Esophagus muscularis mucosa (tissue), 4 donors: ENCODE results near the gene TLX2. TPM values are rescaled to one million over a fixed set of nuclear protein-coding genes. Genes with fewer than 3 reads are reported as not detected.
"Not testable (repeated sequence)": the region's sequence is repeated elsewhere in the genome, so short reads cannot be mapped to it uniquely, and the experiment has no call there.

Source experiments
- DNase-seq: peaks from one replicate; pipeline ENCODE4 v3.0.0-alpha.2; 2017; ENCODE audit errors: extremely low spot score
- H3K27ac ChIP-seq, 4 donors: fragments of 200-600 bp; sonication (generic); replicated peaks in 1 of 4; 1 replicate in 3 of 4; 2 replicates in 1 of 4; pipeline ENCODE4 v1.5.1; 2016 to 2019; ENCODE audit warnings: mild to moderate bottlenecking in 1 of 4
- H3K27me3 ChIP-seq, 4 donors: fragments of 200-600 bp; sonication (generic); one replicate each; pipeline versions ENCODE4 v1.5.1 to v1.6.0; 2016 to 2019
- H3K36me3 ChIP-seq, 4 donors: fragments of 200-600 bp; sonication (generic); one replicate each; pipeline ENCODE4 v1.5.1; 2016 to 2019
- H3K4me1 ChIP-seq, 4 donors: fragments of 200-600 bp; sonication (generic); one replicate each; pipeline ENCODE4 v1.5.1; 2016 to 2019
- H3K4me3 ChIP-seq, 4 donors: fragments of 200-600 bp; sonication (generic); 1 replicate in 2 of 4; 2 replicates in 2 of 4; pipeline ENCODE4 v1.5.1; 2016 to 2019; ENCODE audit warnings: mild to moderate bottlenecking in 4 of 4, moderate library complexity in 1 of 4
- H3K9me3 ChIP-seq, 4 donors: fragments of 200-600 bp; sonication (generic); 1 replicate in 3 of 4; 2 replicates in 1 of 4; pipeline ENCODE4 v1.5.1; 2016 to 2019
- EP300 ChIP-seq: sonication (generic); formaldehyde crosslinking; IDR thresholded peaks from one replicate; pipeline ENCODE4 v1.6.1; 2017; ENCODE audit warnings: antibody characterized with exemption
- POLR2A ChIP-seq: fragments of 450-650 bp; IDR thresholded peaks from one replicate; pipeline ENCODE4 v1.6.1; 2017; ENCODE audit warnings: antibody characterized with exemption, moderate library complexity, mild to moderate bottlenecking, low read depth
- POLR2AphosphoS5 ChIP-seq, 2 donors: sonication (generic); formaldehyde crosslinking; IDR thresholded peaks; one replicate each; pipeline ENCODE4 v1.6.1; 2017; ENCODE audit warnings: antibody characterized with exemption in 2 of 2
- WGBS: methylation state at CpG from one replicate; pipeline ENCODE4 v1.1.5; 2018; 5-methylcytosine and 5-hydroxymethylcytosine counted together
- intact Hi-C: fragments of 100-400 bp; cut with DNase I; formaldehyde crosslinking; loops from one replicate; pipeline ENCODE4 v1.15.1; 2023
- total RNA-seq, 4 donors: library from RNA; depleted of rRNA; stranded (reverse); fragments of >200 nt; gene quantifications; one replicate each; pipeline versions ENCODE4 v1.1.0 to v1.2.1, GENCODE V29; 2016
- TF ChIP-seq, protein P1 (sequence below), 3 experiments: fragments of 200-600 bp in 2 of 3; fragments of 450-650 bp in 1 of 3; sonication (generic) in 2 of 3; IDR thresholded peaks; one replicate each; pipeline ENCODE4 v1.5.1; 2017 to 2019; ENCODE audit warnings: antibody characterized with exemption in 3 of 3, mild to moderate bottlenecking in 2 of 3, moderate library complexity in 1 of 3

TLX2 gene
- under 1 TPM in 3 of 4 donors, not detected in 1; 0.42 to 0.99 (median 0.84) TPM for total RNA-seq

DNA sequence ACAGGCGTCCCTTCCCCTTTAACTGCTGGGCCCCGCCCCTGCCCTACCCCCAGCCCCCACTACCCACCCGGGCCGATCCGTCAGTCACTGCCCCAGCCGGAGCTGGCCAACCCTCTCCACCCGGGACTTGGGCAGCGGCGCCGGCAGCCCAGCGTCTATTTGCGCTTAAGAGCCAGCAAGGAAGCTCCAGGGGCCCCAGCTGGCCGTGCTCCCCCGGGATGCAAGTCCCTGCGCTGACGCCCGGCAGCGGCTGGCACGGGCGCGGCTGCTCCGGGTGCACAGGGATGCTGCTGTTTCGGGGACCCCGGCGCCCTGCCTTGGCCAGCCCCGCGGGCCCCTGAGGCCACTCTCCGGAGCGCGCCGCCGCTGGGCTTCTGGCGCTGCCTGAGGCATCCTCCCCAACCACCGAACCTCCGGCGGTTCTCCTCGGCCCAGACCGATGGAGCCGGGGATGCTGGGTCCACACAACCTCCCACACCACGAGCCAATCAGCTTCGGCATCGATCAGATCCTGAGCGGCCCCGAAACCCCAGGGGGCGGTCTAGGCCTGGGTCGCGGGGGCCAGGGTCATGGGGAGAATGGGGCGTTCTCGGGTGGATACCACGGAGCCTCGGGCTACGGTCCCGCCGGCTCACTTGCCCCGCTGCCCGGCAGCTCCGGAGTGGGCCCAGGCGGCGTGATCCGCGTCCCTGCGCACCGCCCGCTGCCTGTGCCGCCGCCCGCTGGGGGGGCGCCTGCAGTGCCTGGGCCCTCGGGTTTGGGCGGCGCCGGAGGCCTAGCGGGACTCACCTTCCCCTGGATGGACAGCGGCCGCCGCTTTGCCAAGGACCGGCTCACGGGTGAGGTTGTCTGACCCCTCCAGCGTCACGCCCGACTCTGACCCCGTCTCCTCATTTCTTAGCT lies at the start of gene TLX2:
Gene TLX2, plus strand, starts transcription at position 83 of the 903 bp plus-strand sequence. Its CDS starts 357 bp downstream, at position 440.
- no peak for TF ChIP-seq POLR2AphosphoS5 (IDR thresholded peaks at IDR 0.05)
- TF ChIP-seq EP300, result no peak
- TF ChIP-seq, protein P1, sequence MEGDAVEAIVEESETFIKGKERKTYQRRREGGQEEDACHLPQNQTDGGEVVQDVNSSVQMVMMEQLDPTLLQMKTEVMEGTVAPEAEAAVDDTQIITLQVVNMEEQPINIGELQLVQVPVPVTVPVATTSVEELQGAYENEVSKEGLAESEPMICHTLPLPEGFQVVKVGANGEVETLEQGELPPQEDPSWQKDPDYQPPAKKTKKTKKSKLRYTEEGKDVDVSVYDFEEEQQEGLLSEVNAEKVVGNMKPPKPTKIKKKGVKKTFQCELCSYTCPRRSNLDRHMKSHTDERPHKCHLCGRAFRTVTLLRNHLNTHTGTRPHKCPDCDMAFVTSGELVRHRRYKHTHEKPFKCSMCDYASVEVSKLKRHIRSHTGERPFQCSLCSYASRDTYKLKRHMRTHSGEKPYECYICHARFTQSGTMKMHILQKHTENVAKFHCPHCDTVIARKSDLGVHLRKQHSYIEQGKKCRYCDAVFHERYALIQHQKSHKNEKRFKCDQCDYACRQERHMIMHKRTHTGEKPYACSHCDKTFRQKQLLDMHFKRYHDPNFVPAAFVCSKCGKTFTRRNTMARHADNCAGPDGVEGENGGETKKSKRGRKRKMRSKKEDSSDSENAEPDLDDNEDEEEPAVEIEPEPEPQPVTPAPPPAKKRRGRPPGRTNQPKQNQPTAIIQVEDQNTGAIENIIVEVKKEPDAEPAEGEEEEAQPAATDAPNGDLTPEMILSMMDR (IDR thresholded peaks at IDR 0.05), result no peak
- no peak for TF ChIP-seq POLR2A
- no peaks in the 10 kb centered on the region for H3K36me3 ChIP-seq
- peak within 1 kb of the TSS in 2 of 4 donors; percentile 19 to 23 for H3K4me3 ChIP-seq
- no peak for DNase-seq
- intact Hi-C loops, result no loop called here
- peaks cover 18 to 100% (median 70%) of the 10 kb centered on the region in 4 donors for H3K27me3 ChIP-seq
- peaks cover 29 to 32% (median 32%) of the 10 kb centered on the region in 4 donors for H3K4me1 ChIP-seq
- 2% methylated on average over 31 of the region's 82 CpGs for WGBS
- no peak within 1 kb of the TSS for H3K27ac ChIP-seq
- H3K9me3 ChIP-seq, result no peaks in the 10 kb centered on the region

- H3K4me3 ChIP-seq, DNase-seq, intact Hi-C loops, H3K27me3 ChIP-seq, H3K9me3 ChIP-seq: not testable (repeated sequence)
- Histone ChIP-seq H3K36me3 (peaks cover 9 to 21% (median 17%) of the 10 kb centered on the region in 4 donors), H3K4me1 (peaks cover 24 to 35% (median 30%) of the 10 kb centered on the region in 4 donors), H3K27ac (peak overlapping the region in 2 of 4 donors; percentile 33 to 80)
- WGBS, result 96% methylated on average over 12 of the region's 12 CpGs
These were observed 43.5 kb upstream of the TLX2 start for GRCh38 chr2:74470742-74471141.

DNA sequence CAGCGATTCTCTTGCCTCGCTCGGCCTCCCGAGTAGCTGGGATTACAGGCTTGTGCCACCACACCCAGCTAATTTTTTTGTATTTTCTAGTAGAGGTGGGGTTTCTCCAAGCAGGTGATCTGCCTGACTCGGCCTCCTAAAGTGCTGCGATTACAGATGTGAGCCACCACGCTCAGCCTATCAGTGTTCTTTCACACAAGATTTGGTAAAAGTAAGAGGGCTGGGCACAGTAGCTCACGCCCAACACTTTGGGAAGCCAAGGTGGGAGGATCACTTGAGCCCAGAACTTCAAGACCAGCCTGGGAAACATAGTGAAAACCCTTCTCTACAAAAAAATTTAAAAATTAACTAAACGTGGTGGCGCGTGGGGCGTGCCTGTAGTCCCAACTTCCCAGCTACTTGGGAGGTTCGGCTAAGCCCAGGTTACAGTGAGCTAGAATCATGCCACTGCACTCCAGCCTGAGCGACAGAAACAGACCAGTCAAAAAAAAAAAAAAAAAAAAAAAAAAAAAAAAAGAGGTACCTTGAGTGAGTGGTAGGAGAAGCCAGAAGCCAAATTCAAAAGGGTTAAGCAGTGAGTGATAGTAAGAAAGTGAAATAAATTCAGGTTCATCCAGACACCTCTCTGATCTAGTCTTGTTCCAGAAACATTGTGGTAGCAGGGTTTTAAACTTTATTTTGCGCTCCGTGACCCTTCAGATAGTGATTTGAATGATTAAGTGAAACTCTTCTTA lies 42.8 kb upstream of the TLX2 start:
- H3K27me3 ChIP-seq, result no peaks in the 10 kb centered on the region
- peak overlapping the region; percentile 80 to 90 (median 84) for H3K27ac ChIP-seq
- H3K36me3 ChIP-seq, result peaks cover 9 to 25% (median 21%) of the 10 kb centered on the region in 4 donors
- no peak for DNase-seq
- 71% methylated on average over 10 of the region's 16 CpGs for WGBS
- TF ChIP-seq POLR2AphosphoS5 (IDR thresholded peaks at IDR 0.05) (no peak), POLR2A (no peak), EP300 (no peak)
- TF ChIP-seq, protein P1 (IDR thresholded peaks at IDR 0.05), result no peak
- no peaks in the 10 kb centered on the region for H3K9me3 ChIP-seq
- H3K4me3 ChIP-seq, result peak overlapping the region; percentile 63 to 89 (median 73)
- H3K4me1 ChIP-seq, result peaks cover 20 to 27% (median 24%) of the 10 kb centered on the region in 4 donors
- intact Hi-C loops, result no loop called here

- peaks cover 20 to 28% (median 26%) of the 10 kb centered on the region in 4 donors for H3K4me1 ChIP-seq
- intact Hi-C loops, result no loop called here
- H3K9me3 ChIP-seq, result no peaks in the 10 kb centered on the region
- H3K4me3 ChIP-seq, result peak within 1 kb of the TSS; percentile 63 to 89 (median 73)
- peak within 1 kb of the TSS; percentile 80 to 90 (median 84) for H3K27ac ChIP-seq
- no peaks in the 10 kb centered on the region for H3K27me3 ChIP-seq
- TF ChIP-seq EP300 (no peak), POLR2AphosphoS5 (IDR thresholded peaks at IDR 0.05) (peak; percentile 98), POLR2A (peak; percentile 62)
- TF ChIP-seq, protein P1 (IDR thresholded peaks at IDR 0.05), result peak in 1 of 3 experiments; percentile 21
- WGBS, result under 1% methylated on average over 40 of the region's 66 CpGs
- peak; percentile 98 for DNase-seq
- peaks cover 9 to 31% (median 27%) of the 10 kb centered on the region in 4 donors for H3K36me3 ChIP-seq
These were observed 41.9 kb upstream of the TLX2 start, which contains the start of gene MRPL53 for GRCh38 chr2:74472086-74472944. Gene MRPL53, minus strand, starts transcription at chr2:74472680. Its CDS starts 20 bp downstream, at chr2:74472660.
